ENCODE results near the gene MYEF2. TPM values are rescaled to one million over a fixed set of nuclear protein-coding genes. Genes with fewer than 3 reads are reported as not detected.

Gene MYEF2
- total and polyA plus RNA-seq, 3 experiments from 2014 or later = 1.2 to 9.8 (median 9.8) TPM

- H3K4me3 ChIP-seq (ENCODE audit: low read length) = no peak overlapping the region
- DNase-seq = no peak
- Mint-ChIP-seq H3K27me3 (peaks cover 10 to 12% of the 10 kb centered on the region in 2 donors), H3K27ac (no peak overlapping the region), H3K4me3 (no peak overlapping the region), H3K9me3 (peaks cover 0 to 2% (median 0%) of the 10 kb centered on the region in 5 donors), H3K4me1 (no peaks in the 10 kb centered on the region), H3K36me3 (no peaks in the 10 kb centered on the region)
- no peaks in the 10 kb centered on the region for H3K4me1 ChIP-seq (ENCODE audit: insufficient read depth, low read length)
- no peaks in the 10 kb centered on the region for H3K27me3 ChIP-seq (ENCODE audit: insufficient read depth, low read length, poor library complexity, severe bottlenecking)
- H3K27ac ChIP-seq (ENCODE audit: low read depth, low read length) = no peak overlapping the region
- CTCF ChIA-PET = no interaction called here
- POLR2A ChIA-PET = no interaction called here
- no peaks in the 10 kb centered on the region for H3K36me3 ChIP-seq (ENCODE audit: insufficient read depth, low read length)
- H3K9me3 ChIP-seq (ENCODE audit: low read length) = no peaks in the 10 kb centered on the region
These were observed 68.9 kb downstream of the MYEF2 start for GRCh38 chr15:48109212-48109611.

DNA sequence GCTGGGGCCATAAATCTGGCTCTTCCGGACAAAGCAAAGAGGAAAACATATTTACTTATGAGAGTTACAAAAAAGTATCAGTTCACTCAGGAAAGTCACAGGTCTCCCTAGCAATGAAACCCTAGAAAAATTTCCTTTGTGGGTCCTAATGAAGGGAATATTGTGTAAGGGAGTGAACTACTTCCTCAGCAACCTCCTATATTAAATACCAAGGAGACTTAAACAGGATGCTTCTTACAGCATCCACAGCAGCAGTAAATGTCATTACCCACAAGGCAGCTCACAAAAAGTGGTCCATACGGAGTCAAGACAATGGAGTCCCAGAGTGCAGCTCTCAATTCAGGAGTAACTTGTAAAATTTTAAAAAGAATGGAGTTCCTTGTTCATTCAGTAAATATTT, 72.2 kb downstream of the MYEF2 start:
- Mint-ChIP-seq H3K36me3 (no peaks in the 10 kb centered on the region), H3K4me1 (no peaks in the 10 kb centered on the region), H3K27me3 (peaks cover 9 to 22% of the 10 kb centered on the region in 2 donors), H3K4me3 (no peak overlapping the region), H3K9me3 (peaks cover 0 to 2% (median 0%) of the 10 kb centered on the region in 5 donors), H3K27ac (no peak overlapping the region)
- Histone ChIP-seq H3K9me3 (ENCODE audit: low read length) (no peaks in the 10 kb centered on the region), H3K4me1 (ENCODE audit: insufficient read depth, low read length) (no peaks in the 10 kb centered on the region), H3K27me3 (ENCODE audit: insufficient read depth, low read length, poor library complexity, severe bottlenecking) (no peaks in the 10 kb centered on the region), H3K4me3 (ENCODE audit: low read length) (no peak overlapping the region), H3K36me3 (ENCODE audit: insufficient read depth, low read length) (no peaks in the 10 kb centered on the region), H3K27ac (ENCODE audit: low read depth, low read length) (no peak overlapping the region)
- ChIA-PET POLR2A (no interaction called here), CTCF (no interaction called here)
- DNase-seq = no peak

GRCh38 chr15:48103647-48104046, 74.4 kb downstream of the MYEF2 start:
- no peaks in the 10 kb centered on the region for H3K36me3 ChIP-seq (ENCODE audit: insufficient read depth, low read length)
- Mint-ChIP-seq H3K36me3 (no peaks in the 10 kb centered on the region), H3K4me3 (no peak overlapping the region), H3K27me3 (peaks cover 2 to 29% of the 10 kb centered on the region in 2 donors), H3K9me3 (peaks cover 0 to 2% (median 0%) of the 10 kb centered on the region in 5 donors), H3K27ac (no peak overlapping the region), H3K4me1 (no peaks in the 10 kb centered on the region)
- DNase-seq = no peak
- ChIA-PET POLR2A (no interaction called here), CTCF (no interaction called here)
- H3K4me3 ChIP-seq (ENCODE audit: low read length) = no peak overlapping the region
- no peaks in the 10 kb centered on the region for H3K4me1 ChIP-seq (ENCODE audit: insufficient read depth, low read length)
- no peaks in the 10 kb centered on the region for H3K9me3 ChIP-seq (ENCODE audit: low read length)
- H3K27me3 ChIP-seq (ENCODE audit: insufficient read depth, low read length, poor library complexity, severe bottlenecking) = no peaks in the 10 kb centered on the region
- H3K27ac ChIP-seq (ENCODE audit: low read depth, low read length) = no peak overlapping the region

- ChIA-PET CTCF (no interaction called here), POLR2A (no interaction called here)
- H3K9me3 ChIP-seq (ENCODE audit: low read length) = no peaks in the 10 kb centered on the region
- no peak overlapping the region for H3K27ac ChIP-seq (ENCODE audit: low read depth, low read length)
- no peaks in the 10 kb centered on the region for H3K4me1 Mint-ChIP-seq
- H3K36me3 ChIP-seq (ENCODE audit: insufficient read depth, low read length) = no peaks in the 10 kb centered on the region
- no peaks in the 10 kb centered on the region for H3K27me3 ChIP-seq (ENCODE audit: insufficient read depth, low read length, poor library complexity, severe bottlenecking)
- no peaks in the 10 kb centered on the region for H3K36me3 Mint-ChIP-seq
- H3K27ac Mint-ChIP-seq = no peak overlapping the region
- no peak overlapping the region for H3K4me3 Mint-ChIP-seq
- peaks cover 0 to 2% (median 0%) of the 10 kb centered on the region in 5 donors for H3K9me3 Mint-ChIP-seq
- DNase-seq = no peak
- H3K4me3 ChIP-seq (ENCODE audit: low read length) = no peak overlapping the region
- no peaks in the 10 kb centered on the region for H3K4me1 ChIP-seq (ENCODE audit: insufficient read depth, low read length)
- H3K27me3 Mint-ChIP-seq = peaks cover 2 to 30% of the 10 kb centered on the region in 2 donors
These were observed 75.9 kb downstream of the MYEF2 start for GRCh38 chr15:48102167-48102566.

DNA sequence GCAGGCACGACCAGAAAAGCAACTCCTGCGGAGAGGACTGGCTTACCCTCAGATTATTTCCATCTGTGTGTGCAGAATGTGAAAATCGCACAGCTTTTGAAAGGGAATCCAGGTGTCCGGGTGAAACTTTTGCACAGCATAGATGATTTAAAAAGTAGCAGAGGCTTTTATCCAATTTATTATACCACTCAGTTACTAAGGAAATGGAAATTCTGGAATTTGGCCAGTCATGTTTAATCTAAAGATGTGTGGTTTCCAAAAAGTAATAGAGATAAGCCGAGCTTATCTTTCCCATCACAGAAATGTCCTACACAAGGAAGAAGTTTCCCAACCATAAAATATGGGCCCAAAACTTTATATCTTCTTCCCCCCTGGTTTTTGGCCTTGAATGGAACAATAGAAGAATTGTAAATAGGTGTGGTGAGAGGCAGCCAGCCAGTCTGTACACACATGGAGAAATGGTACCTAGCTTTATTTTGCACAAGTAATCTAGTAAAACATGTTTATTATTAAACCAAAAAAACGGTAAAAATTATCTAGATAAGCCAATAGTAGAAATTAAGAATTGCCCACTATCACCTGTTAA, 76.6 kb downstream of the MYEF2 start:
- Mint-ChIP-seq H3K4me3 (no peak overlapping the region), H3K9me3 (peaks cover 0 to 1% (median 0%) of the 10 kb centered on the region in 5 donors), H3K4me1 (no peaks in the 10 kb centered on the region), H3K27ac (no peak overlapping the region), H3K36me3 (no peaks in the 10 kb centered on the region), H3K27me3 (peaks cover 2 to 31% of the 10 kb centered on the region in 2 donors)
- ChIA-PET CTCF (no interaction called here), POLR2A (no interaction called here)
- DNase-seq = no peak
- Histone ChIP-seq H3K27me3 (ENCODE audit: insufficient read depth, low read length, poor library complexity, severe bottlenecking) (no peaks in the 10 kb centered on the region), H3K4me1 (ENCODE audit: insufficient read depth, low read length) (no peaks in the 10 kb centered on the region), H3K27ac (ENCODE audit: low read depth, low read length) (no peak overlapping the region), H3K4me3 (ENCODE audit: low read length) (no peak overlapping the region), H3K9me3 (ENCODE audit: low read length) (no peaks in the 10 kb centered on the region), H3K36me3 (ENCODE audit: insufficient read depth, low read length) (no peaks in the 10 kb centered on the region)

GRCh38 chr15:48097264-48097663, 80.8 kb downstream of the MYEF2 start:
- no peaks in the 10 kb centered on the region for H3K4me1 Mint-ChIP-seq
- DNase-seq = no peak
- Histone ChIP-seq H3K4me3 (ENCODE audit: low read length) (no peak overlapping the region), H3K27me3 (ENCODE audit: insufficient read depth, low read length, poor library complexity, severe bottlenecking) (no peaks in the 10 kb centered on the region), H3K36me3 (ENCODE audit: insufficient read depth, low read length) (no peaks in the 10 kb centered on the region), H3K4me1 (ENCODE audit: insufficient read depth, low read length) (no peaks in the 10 kb centered on the region), H3K9me3 (ENCODE audit: low read length) (no peaks in the 10 kb centered on the region), H3K27ac (ENCODE audit: low read depth, low read length) (no peak overlapping the region)
- H3K36me3 Mint-ChIP-seq = no peaks in the 10 kb centered on the region
- H3K4me3 Mint-ChIP-seq = no peak overlapping the region
- POLR2A ChIA-PET = no interaction called here
- CTCF ChIA-PET = no interaction called here
- H3K9me3 Mint-ChIP-seq = no peaks in the 10 kb centered on the region
- peaks cover 2 to 12% of the 10 kb centered on the region in 2 donors for H3K27me3 Mint-ChIP-seq
- no peak overlapping the region for H3K27ac Mint-ChIP-seq

- H3K4me1 Mint-ChIP-seq = no peaks in the 10 kb centered on the region
- no peak overlapping the region for H3K27ac Mint-ChIP-seq
- H3K4me3 Mint-ChIP-seq = no peak overlapping the region
- H3K36me3 ChIP-seq (ENCODE audit: insufficient read depth, low read length) = no peaks in the 10 kb centered on the region
- H3K36me3 Mint-ChIP-seq = no peaks in the 10 kb centered on the region
- H3K4me1 ChIP-seq (ENCODE audit: insufficient read depth, low read length) = no peaks in the 10 kb centered on the region
- H3K27me3 Mint-ChIP-seq = peaks cover 2 to 12% of the 10 kb centered on the region in 2 donors
- ChIA-PET CTCF (no interaction called here), POLR2A (no interaction called here)
- H3K27ac ChIP-seq (ENCODE audit: low read depth, low read length) = no peak overlapping the region
- no peaks in the 10 kb centered on the region for H3K9me3 Mint-ChIP-seq
- no peak for DNase-seq
- H3K4me3 ChIP-seq (ENCODE audit: low read length) = no peak overlapping the region
- H3K27me3 ChIP-seq (ENCODE audit: insufficient read depth, low read length, poor library complexity, severe bottlenecking) = no peaks in the 10 kb centered on the region
- no peaks in the 10 kb centered on the region for H3K9me3 ChIP-seq (ENCODE audit: low read length)
These were observed 81.3 kb downstream of the MYEF2 start for GRCh38 chr15:48096813-48097212.

GRCh38 chr15:48096355-48096786, 81.7 kb downstream of the MYEF2 start:
- H3K36me3 ChIP-seq (ENCODE audit: insufficient read depth, low read length) = no peaks in the 10 kb centered on the region
- ChIA-PET CTCF (no interaction called here), POLR2A (no interaction called here)
- Mint-ChIP-seq H3K27ac (no peak overlapping the region), H3K27me3 (peaks cover 2 to 12% of the 10 kb centered on the region in 2 donors), H3K9me3 (no peaks in the 10 kb centered on the region), H3K36me3 (no peaks in the 10 kb centered on the region), H3K4me1 (no peaks in the 10 kb centered on the region), H3K4me3 (no peak overlapping the region)
- no peak overlapping the region for H3K27ac ChIP-seq (ENCODE audit: low read depth, low read length)
- no peak for DNase-seq
- H3K4me3 ChIP-seq (ENCODE audit: low read length) = no peak overlapping the region
- no peaks in the 10 kb centered on the region for H3K4me1 ChIP-seq (ENCODE audit: insufficient read depth, low read length)
- H3K27me3 ChIP-seq (ENCODE audit: insufficient read depth, low read length, poor library complexity, severe bottlenecking) = no peaks in the 10 kb centered on the region
- H3K9me3 ChIP-seq (ENCODE audit: low read length) = no peaks in the 10 kb centered on the region

GRCh38 chr15:48091522-48091921, 86.6 kb downstream of the MYEF2 start:
- Mint-ChIP-seq H3K4me1 (no peaks in the 10 kb centered on the region), H3K27me3 (peaks cover 2 to 3% of the 10 kb centered on the region in 2 donors), H3K27ac (no peak overlapping the region), H3K36me3 (peaks cover 0 to 2% (median 0%) of the 10 kb centered on the region in 3 donors), H3K4me3 (no peak overlapping the region), H3K9me3 (peaks cover 0 to 2% (median 0%) of the 10 kb centered on the region in 5 donors)
- no peaks in the 10 kb centered on the region for H3K9me3 ChIP-seq (ENCODE audit: low read length)
- no peaks in the 10 kb centered on the region for H3K4me1 ChIP-seq (ENCODE audit: insufficient read depth, low read length)
- POLR2A ChIA-PET = no interaction called here
- H3K27me3 ChIP-seq (ENCODE audit: insufficient read depth, low read length, poor library complexity, severe bottlenecking) = no peaks in the 10 kb centered on the region
- no peak overlapping the region for H3K4me3 ChIP-seq (ENCODE audit: low read length)
- no peaks in the 10 kb centered on the region for H3K36me3 ChIP-seq (ENCODE audit: insufficient read depth, low read length)
- DNase-seq = no peak
- CTCF ChIA-PET = no interaction called here
- H3K27ac ChIP-seq (ENCODE audit: low read depth, low read length) = no peak overlapping the region
